Measurements from ENCODE around the gene JARID2.
"Not testable (repeated sequence)": the region's sequence is repeated elsewhere in the genome, so short reads cannot be mapped to it uniquely, and the experiment has no call there.

The JARID2 gene

DNA sequence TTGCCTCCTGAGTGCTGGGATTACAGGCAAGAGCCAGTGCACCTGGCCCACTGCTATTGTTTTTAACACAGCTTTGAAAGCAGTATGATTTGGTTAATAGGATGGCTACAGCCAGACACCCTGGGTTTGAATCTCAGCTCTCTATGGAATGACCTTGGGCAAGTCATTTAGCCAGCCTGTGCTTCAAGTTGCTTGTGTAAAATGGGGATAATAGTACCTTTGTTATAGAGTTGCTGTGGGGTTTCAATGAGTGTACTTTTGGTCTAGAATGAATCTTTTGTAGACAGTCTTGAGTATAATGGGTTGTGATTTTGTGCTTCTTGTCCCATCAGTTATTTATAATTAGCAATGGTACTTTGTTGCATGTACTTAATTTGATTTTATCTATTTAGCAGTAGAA lies 70.9 kb downstream of the JARID2 start:
- DNase-seq = no peak

DNA sequence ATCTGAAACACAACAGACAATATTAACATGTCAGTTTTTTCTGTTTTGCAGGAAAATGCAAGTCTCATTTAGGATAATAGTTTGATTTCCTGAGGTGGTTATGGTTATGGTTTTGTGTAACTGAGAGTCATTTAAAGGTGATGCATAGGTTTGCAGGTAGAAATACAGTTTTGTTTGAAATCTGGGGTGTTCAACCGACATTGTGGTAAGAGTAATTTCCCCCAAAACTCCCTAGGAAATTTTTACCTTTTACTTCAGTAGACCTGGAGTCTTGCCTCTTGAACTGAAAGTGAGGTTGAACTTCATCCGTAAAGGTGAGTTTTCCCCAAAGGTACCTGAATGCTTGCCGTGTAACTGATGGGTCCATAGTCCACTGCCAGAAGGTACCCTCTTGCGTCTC lies 71.4 kb downstream of the JARID2 start:
- DNase-seq = no peak

DNA sequence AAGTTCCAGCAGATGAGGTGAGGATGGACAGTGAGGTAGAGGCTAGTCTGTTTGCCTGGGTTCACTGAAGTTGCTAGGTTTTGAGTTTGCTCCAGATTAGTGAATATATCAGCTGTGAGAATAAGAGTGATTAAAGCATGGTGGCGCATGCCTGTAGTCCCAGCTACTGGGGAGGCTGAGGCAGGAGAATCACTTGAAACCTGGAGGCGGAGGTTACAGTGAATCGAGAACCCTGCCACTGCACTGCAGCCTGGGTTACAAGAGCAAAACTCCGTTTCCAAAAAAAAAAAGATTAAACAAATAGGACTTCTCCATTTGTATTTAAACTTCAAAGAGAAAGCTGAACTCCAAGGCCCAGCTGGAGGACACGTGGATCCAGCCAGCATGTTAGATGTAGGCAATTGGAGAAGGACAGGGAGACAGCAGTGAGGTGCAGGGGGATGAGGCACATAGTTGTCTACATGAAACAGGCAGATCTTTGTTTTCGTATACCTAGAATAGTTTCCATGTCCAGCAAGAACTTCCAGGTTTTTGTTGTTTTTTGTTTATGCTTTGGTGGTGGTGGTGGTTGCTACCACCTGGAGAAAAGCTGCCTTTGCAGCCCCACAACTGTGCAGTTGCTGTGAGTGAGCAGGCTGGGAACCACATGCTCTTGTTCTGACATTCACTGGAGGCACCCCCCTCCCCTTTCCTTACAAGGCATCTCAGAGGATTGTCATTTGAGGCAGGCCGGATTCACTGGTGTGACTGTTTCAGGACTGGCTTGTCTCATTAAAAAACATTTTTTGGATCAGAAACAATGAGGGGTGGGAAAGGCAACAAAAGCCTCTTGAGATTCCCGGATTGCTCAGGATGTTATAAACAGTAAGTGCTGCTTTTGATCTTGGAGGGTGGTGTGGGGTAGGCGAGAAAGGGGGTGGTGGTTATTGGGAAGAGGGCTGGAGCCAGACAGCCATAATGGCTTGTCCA lies 72.3 kb downstream of the JARID2 start:
- no peak for DNase-seq

DNA sequence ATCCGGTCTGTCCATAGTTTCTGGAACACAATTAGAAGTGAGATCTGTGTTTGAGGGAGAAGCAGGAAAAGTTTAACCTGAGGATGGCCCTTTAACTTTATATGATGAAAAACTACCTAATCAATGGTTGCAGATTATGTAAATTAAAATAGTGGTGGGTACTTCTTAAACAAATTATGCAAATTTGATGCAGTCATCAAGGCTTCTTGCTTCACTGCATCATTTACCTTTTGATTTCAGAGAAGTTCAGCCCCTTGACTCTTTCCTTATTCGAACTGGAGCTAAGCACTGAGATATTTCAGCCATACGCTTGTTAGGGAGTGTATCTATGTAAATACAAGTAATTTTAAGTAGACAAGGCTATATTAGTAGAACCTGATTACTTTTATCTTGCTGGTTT lies 73.8 kb downstream of the JARID2 start:
- DNase-seq = no peak

DNA sequence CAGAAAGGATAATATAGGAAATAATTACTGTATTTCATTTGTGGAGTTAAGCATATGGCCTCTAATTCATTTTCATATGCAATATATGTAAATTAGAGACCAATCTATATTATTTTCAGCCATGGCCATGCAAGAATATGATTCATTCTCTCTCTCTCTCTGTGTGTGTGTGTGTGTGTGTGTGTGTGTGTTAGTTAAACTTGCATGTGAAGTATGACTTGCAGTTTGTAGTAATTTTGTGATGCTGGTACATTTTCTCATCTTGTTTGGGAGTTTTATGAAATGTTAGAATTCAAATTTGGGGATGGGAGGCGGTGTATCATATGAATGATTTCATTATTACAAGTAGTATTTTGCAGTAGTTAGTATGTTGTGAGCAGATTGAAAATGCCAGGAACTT lies 74.8 kb downstream of the JARID2 start:
- no peak for DNase-seq

DNA sequence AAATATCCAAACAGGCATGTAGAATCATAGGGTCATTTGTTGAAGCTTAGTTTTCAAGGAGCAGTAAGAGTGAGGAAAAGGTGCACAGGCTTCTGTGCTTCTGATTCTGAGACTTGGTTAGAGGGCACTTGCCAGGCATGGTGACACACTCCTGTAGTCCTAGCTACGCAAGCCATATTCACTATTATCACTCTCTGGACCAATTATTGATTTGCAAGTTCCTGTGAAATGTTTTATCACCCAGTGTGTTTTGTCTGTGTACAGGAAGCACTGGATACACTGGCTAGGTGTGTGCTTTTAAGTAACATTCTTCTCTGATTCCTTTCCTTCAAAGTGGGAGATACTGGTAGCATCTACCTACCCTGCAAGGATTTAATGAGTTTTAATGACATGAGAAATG lies 76.3 kb downstream of the JARID2 start:
- no peak for DNase-seq

DNA sequence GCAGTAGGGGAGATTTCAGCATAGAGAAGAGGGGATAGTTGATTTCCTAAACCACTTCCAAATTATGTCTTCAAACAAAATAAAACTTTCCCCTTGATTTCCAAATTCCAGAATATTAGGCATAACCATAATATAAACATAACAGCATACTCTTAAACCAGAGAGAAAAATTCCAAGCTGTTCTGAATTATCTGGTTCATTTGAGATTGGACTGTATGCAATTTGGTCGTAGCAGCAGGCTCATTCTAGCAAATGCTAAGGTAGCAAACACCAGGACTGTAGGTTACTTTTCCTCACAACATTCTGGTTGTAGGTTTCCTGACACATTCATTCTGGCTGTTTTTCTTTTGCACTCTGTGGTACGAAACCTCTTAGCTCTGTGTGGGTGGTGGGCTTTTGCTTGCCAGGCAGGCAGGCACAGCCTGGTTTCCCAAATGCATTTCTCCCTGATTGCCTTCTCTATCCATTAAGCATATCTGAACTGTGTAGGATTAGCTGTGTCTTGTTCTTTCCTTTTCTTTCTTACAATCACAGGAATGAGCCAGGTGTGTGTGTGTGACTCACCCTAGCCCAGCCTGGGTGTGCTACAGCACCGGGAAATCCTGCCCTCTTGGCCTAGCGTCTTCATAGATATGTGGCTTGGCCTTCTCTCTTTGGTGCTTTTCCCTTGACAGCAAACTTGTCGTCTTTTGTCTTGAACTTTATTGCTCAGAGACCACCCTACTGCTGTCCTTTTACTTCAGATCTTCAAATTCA lies 77.1 kb downstream of the JARID2 start:
- DNase-seq = no peak

DNA sequence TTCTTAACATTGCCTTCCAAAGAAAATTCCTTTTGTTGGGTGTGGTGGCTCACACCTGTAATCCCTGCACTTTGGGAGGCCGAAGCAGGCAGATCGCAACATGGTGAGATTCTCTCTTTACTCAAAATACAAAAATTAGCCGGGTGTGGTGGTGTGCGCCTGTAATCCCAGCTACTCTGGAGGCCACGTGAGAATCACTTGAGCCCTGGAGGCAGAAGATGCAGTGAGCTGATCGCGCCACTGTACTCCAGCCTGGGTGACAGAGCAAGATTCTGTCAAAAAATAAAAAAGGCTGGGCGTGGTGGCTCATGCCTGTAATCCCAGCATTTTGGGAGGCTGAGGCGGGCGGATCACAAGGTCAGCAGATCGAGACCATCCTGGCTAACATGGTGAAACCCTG lies 77.7 kb downstream of the JARID2 start:
- DNase-seq = not testable (repeated sequence)

DNA sequence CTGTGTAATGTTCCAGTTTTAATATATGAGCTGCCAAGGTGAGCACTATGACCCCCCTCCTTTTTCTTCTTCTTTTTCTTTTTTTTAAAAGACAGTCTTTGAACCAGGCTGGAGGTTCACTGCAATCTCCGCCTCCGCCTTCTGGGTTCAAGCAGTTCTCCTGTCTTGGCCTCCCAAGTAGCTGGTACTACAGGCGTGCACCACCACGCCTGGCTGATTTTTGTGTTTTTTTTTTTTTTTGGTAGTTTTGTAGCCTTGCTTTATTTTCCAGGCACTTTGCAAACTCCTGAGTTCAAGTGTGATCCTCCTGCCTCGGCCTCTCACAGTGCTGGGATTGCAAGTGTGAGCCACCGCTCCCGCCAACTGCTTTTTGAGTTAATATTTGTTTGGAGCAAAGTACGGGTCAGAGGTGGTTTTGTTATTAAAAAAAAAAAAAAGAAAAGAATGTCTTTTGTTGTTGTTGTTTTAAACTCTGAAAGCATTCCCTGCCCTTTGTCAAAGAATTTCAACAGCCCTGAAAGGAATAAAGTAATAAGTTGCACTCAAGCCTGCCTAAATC lies 78.6 kb downstream of the JARID2 start:
- no peak for DNase-seq

DNA sequence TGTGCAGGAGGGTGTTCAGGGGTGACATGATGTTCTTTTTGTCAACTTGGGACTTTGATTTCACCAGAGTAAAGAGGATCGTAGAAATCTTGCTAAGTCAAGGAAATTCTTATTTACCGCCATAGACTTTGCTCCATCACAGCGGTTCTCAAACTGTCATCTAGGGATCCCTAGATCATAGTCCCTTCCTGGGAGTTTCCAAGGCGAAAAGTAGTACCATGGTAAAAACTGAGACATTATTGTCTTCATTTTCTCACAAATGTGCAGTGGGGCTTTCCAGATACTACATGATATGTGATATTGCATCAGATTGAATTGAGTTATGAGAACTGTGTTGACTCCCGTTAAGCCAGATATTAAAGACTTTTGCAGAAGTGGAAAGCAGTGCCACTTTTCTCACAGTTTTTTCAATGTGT lies 79.7 kb downstream of the JARID2 start:
- DNase-seq = no peak

DNA sequence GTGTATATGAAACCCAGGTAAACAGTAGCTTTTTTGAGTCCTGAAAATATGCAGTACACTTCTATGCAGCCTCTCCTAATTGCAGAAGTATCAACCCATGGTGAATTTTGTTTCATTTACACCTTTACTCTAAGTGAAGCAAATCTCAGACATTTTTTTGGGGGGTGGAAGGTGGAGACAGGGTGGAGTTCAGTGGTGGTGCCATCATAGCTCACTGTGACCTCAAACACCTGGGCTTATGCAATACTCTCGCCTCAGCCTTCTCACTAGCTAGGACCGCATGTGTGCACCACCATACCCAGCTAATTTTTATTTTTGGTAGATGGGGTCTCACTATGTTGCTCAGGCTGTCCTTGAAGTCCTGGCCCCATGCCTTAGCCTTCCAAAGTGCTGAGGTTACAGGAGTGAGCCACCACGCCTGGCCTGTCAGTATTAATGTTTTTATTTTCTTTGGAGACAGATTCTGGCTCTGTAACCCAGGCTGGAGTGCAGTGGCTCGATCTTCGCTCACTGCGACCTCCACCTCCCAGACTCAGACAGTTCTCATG lies 80.3 kb downstream of the JARID2 start:
- DNase-seq = no peak

DNA sequence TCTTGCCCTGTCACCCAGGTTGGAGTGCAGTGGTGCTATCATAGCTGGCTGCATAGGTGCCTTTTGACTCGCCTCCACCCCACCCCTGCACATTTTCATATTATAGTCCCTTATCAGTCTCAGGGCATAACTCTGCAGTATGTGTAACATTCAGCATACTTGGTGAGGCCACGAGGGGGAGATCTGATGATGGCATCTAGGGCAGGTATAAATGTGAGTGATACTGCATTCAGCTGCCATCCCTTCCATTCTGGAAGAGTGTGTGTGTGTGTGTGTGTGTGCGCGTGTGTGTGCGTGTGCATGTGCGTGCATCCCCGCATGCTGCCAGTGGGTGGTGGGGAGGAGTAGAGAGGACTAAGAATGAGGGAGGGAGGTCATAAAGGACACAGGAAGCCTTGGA lies 81.4 kb downstream of the JARID2 start:
- DNase-seq = no peak

DNA sequence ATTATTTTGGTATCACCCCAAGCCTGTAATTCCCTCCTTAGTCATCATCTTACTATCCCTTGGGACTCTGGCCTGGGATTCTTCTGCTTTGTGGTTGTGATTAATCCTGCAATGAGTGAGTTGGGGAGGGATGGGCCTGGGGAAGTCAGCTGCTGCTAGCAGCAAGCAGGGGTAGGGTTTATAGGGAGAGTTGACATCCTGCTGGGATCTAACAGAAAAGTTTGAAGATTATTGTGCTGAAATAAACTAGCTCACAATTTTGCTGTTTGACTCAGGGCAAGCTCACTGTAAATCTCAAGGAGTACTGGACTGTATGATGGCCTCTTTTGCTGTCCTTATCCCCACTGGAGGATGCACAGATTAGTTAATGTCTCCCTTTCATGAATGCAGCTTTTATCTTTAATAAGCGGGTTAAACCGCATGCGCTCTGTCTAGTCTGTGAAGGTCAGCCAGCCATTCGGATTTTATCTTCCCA lies 83.4 kb downstream of the JARID2 start:
- DNase-seq = peak; percentile 41

DNA sequence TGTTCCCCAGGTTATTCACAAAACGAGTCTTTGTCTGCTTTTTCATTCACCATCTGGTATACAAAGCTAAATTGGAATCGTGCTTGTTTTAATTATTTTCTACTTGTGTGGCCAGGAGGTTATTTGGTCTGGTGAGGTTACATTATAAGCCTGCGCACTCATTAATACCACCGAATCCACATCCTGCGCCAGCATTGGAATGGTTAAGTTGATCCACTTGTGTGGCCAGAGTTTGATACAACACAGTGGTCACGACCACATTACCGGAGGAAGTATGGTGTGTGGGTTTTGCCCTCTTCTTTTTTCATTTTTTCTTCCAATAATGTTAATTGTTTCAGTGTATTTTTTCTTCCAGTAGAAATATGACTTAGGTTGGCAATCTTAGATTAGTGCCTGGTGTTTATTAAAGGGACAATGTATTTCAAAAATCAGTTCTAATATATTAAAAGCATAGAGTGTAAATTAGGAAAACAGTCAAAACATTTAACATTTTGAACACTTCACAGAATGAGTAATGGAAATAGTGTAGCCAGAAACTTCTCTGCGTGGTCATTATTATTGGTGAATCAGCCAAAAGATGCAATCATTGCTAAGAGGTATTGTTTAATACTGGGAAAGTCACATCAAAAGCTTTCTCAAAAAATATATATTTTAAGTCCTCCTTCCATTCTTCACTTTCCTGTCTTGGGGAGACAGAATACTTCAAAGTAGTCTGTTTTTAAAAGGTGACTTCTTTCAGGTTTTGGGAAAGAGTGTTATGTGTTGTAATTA lies 84.5 kb downstream of the JARID2 start:
- DNase-seq = no peak

DNA sequence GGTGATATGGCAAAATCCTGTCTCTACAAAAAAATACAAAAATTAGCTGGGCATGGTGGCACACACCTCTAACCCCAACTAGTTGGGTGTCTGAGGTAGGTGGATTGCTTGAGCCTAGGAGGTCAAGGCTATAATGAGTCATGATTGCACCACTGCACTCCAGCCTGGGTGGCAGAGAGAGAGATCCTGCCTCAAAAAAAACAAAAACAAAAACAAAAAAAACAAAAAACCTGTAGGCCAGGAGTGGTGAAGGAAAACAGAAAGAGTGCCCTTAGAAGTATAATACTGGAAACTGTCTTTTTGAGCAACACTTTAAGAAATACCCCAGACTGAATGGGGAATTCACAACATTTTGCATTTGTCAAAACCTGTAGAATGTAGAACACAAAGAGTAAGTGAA lies 85.3 kb downstream of the JARID2 start:
- no peak for DNase-seq

DNA sequence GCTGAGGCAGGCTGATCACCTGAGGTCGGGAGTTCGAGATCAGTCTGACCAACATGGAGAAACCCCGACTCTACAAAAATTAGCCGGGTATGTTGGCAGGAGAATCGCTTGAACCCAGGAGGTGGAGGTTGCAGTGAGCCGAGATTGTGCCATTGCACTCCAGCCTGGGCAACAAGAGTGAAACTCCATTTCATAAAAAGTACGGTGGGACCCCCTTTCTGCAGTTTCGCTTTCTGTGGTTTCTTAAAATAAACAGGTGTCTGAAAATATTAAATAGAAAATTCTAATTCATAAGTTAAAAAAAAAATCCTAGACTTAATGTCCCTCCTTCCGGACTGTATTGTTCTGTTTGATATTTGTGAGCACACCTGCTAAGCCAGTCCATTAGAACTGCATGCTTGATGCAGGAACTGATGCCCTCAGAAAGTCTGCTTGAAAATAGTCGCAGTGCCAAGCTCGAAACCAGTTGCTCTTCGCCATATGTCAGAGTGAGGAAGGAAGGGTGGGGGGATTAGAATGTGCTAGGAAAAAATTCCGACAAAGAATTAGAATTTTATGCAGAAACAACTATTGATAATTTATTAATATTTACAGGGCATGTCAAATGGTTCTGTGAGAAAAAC lies 85.9 kb downstream of the JARID2 start:
- no peak for DNase-seq

DNA sequence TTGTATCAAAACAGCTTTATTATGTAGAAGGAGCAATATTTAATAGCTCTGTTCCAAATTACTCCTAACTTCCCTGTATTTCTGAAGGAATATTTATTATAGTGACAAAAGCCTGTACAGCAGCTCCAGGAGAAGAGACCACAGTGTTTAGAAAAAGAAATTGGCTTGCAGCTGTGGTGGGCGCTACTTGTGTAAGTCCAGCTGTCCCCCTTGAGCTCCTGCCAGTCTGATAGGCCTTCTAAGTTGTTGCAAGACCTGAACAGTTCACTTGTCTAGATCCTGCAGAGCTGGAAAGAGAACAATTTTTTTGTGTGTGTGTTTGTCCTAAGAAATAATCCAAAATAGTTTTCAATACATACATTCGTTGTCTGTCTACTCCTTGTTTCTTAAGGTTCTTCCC lies 86.6 kb downstream of the JARID2 start:
- no peak for DNase-seq

DNA sequence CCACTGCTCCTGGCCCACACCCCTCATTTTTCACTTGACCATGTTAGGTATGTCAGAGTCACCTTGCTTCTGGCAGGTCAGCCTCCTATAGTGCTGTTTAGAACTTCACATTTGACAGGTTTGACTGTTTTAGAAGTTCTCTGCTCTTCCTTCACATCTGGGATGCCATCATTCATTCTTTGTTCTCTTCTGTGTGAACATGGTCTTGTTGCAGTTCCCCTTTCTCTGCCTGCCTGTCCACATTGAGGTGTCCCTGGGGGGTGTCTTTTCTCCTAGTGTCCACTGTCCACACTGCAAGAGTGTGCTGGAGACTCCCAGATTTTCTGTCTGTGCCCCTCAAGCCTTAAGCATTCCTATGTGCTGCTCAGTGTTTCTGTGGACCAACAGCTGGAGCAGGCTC lies 89.5 kb downstream of the JARID2 start:
- no peak for DNase-seq

DNA sequence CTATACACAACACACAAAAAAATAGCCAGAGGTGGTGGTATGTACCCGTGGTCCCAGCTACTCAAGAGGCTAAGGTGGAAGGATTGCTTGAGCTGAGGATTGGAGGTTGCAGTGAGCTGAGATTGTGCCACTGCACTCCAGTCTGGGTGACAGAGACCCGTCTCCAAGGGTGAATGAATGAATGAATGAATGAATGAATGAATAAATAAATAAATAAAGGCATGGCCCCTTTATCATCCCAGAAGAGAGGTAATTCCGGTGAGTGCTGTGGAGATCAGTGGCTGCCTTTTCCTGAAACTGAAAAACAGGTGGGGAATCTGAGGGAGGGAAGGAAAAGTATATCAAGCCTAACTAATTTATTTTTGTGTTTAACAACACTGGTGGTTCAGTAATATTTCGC lies 90.0 kb downstream of the JARID2 start:
- DNase-seq = no peak

DNA sequence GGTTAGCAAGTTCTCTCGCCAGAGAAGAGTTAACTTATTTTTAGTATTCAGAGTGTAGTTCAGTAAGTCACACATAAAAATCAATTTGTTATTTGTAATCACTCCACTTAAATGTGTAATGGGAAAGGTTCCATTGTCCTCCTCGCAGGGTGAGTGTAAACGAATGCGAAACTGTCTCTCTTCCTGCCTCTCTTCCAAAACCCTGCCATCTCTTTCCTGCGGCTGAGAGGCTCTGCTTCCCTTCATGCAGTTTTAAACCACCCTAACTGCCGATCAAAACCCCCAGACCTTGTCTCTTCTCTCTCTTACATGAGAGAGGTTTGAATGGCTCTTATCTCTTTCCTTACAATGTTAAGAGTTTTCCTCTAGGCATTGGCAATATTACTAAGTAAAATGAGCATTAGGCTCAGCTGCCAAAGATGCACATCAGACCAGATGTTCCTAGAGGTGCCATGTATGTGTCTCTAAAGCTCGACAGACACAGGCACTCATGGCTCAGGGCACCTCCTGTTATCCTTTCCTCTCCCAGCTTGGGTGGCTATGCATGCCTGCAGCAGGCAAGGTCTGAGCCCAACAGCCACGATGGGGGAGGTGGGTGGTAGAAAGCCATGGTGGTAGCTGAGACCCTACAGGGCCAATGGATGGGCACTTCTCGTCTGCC lies 91.2 kb downstream of the JARID2 start:
- no peak for DNase-seq

DNA sequence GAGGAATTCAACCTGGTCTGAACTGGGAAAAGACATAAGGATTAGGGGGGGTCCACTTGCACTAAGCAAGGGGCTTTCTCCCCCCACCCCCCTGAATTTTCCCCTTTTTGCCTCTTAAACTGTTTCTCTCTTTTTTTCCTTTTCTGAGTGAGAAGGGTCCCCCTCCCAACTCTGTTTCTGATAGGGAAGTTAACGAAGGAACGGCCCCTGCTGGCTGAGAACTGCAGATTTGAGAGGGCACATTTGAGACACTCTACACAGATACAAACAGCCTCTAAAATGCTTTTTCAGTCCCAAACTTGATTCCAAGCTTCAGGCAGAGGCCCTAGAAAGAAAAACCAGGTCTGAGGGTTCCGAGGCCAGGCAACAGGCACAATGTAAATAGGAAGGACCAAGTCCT lies 91.7 kb downstream of the JARID2 start:
- DNase-seq = no peak

DNA sequence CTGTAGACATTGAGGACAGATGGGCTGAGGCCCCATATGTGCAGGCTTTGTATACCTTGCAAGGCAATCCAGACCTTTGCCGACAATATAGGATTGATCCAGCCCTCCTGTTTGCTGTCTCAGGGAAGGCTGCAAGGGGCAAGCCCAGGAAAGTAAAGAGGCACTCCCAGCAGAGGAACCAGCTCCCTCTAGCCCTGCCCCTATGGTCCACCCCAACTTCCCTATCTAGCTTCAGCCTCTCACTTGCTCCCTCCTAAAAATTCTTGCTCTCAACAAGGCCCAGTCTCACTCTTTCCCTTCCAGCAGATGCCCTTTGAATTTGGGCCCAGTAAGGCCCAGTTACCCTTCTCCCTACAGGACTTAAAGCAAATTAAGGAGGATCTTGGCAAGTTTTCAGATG lies 92.6 kb downstream of the JARID2 start:
- no peak for DNase-seq

All from GOT3 (cell line).